RKO (cell line): ENCODE measurements around the gene SHF.
A peak's percentile ranks its signal among the peaks of the same experiment; 100 is the strongest.

ENCODE experiments used
- DNase-seq: peaks from one replicate; pipeline ENCODE4 v3.0.0-alpha.2; 2016; ENCODE audit warnings: low spot score

The SHF gene

DNA sequence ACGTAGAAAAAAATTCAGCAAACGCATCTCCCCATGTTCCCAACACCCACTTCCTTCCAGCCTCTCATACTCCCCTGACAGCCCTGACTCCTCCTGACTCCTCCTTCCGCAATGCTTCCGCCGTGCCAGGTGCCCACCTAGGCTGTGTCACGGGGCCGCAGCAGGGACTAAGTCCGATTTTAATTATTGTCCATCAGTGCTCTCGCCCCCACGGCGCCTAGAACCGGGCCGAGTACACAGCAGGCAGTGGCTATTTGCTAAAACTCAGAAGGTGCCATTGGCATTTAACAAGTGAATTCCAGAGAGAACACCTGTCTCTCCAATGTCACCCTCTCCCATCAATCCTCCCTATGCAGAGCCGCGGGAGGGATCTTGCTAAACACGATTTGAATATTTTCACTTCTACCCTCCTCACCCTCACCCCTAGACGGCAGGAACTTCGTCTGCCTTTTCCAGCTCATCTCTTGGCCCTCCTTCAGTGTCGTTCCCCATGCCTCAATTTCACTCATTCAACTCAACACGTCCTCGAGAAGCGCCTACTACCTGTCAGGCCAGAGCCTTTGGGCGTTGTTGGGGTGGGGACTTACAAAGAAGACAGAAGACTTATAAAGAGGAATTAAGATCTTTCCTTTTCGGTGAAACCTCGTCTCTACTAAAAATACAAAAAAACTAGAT lies 11.5 kb upstream of the SHF start:
- DNase-seq: peak; percentile 66

DNA sequence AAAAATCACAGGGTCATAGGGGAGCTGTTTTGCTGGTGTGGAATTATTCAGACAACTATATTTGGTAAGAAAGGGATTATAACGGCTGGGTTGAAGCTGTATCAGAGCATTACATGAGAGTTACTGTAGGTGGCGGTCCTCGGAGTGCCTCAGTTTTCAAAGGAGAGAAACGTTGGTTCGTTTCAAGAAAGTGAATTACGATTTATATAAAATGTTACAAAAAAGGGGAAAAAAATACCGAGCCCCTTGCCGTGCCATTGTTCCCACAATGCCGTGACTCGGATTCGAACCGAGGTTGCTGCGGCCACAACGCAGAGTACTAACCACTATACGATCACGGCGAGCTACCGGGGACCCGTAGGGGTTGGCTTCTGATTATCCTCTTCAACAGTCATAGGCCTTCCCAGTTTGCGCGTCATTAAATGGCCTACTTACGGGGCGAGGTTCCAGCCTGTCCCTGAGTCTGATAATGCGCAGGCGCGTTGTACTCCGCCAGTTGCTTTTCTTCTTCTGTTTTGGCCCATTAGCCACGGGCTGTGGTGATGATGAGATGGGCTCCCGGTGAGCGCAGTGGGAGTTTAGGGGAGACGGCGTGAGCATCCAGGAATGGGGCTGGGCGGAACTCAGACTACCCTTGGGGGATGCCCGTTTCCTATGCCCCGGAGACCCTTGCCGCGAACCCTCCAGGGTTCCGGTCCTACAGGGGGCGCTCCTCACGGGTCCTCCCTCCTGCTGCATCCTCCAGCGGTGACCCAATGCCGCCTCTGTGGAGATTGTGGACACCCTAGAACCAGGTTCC lies 10.8 kb upstream of the SHF start:
- DNase-seq: peak; percentile 98

DNA sequence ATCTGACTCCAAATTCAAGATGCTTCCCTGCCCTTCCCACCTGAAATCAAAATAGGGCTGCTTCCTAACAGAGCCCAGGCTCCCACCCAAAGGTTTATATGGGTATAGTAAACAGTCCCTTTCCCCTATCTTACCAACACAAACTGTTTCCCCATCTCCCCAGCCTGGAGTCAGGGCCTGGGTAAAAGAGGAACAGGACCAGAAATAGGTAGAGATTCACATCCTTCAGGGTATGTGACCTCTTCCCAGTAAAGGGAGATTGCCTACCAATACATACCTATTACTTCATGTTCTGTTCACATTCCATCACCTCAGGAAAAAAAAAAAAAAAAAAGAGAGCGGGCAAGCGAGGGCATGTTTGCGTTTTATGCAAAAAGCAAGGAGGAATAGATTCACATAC lies 9.7 kb upstream of the SHF start:
- DNase-seq: no peak

DNA sequence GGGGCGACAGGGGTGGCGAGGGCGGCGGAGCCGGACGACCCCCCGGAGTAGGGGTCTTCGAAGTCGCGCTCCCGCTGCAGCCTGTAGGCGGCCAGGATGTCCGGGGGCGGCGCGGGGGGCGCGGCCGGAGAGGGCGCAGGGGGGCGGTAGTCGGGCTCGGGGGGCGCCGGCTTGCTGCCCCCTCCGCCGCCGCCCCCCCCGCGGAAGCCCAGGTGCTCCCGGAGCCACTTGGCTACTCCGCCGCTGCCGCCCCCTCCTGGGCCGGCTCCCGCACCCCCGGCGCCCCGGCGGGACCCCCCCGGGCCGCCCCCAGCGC lies 230 bp downstream of the SHF start:
- DNase-seq: no peak

DNA sequence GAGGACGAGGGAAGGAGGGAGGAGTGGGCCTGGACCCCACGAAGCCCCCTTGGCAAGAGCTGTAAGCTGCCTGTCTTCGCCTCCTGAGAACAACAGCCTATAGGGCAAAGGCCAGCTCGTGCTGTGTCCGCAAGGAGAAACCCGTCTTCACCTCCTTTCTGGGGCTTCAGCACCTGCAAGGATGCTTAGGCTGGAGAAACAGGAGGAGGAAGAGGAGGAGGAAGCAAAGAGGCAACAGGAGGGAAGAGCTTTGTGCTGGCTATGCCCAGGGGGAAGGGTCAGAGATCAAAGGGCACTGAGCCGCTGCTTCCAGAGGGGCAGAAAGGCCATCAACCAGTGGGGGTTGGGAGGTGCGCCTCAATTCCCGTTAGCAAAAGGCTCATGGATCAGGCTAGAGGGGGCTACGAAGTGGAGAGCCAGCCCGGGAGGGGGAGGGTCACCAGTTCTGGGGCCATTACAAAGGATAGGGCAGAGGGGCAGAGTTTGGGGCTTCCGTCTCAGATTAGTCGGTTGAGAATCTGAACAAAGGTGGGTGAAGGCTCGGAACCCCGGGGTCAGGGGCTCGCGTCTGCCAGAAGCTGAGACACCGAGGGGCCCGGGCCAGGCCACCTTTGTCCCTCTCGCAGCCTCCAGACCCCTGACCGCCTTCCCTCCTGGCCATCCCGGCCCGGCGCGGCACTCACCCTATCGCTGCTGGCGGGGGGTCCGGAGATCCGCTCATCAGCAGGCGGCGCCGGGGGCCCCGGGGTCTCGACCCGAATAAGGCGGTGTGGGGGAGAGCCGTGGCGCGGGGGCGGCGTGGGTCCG lies 792 bp downstream of the SHF start:
- DNase-seq: no peak

GRCh38 chr15:45185903-45186770 lies 1.6 kb downstream of the SHF start:
- no peak for DNase-seq

DNA sequence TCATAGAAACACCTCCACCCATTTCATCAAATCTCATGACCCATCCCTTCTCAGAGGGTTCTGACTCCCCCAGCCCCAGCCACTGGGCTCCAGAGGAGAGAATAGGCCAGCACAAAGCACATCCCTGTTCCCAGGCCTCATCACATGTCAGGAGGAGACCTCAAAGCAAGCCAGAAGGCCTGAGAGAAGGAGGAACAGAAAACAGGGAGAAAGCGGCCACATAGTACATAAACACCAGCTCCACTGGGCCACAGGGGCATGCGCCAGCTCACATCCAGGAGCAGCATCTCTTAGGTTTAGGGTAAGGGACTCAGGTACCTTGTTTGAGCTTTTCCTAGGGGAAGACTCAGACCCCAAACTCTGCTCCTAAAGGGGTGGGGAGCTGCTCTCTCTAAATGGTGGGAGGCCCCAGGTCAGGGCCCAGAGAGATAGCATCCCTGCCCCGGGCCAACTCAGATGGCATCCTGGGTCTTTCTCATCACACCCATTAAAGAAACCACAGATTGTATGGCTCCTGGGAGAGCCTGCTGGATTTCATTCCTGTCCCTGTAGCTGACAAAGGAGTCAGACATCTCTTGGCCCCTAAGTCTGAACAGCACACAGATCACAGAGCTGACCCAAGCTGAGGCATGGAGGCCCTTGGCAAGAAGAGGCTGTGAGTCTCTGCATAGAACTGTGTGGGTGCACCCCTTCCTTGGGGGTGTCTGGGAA lies 2.5 kb downstream of the SHF start:
- no peak for DNase-seq

GRCh38 chr15:45184562-45185041 lies 3.2 kb downstream of the SHF start:
- DNase-seq: no peak

- DNase-seq: no peak
Observed at GRCh38 chr15:45183511-45183910, 4.3 kb downstream of the SHF start.

- DNase-seq: no peak
Observed at GRCh38 chr15:45182996-45183395, 4.8 kb downstream of the SHF start.

- DNase-seq: no peak
Observed at GRCh38 chr15:45181491-45182285, 6.1 kb downstream of the SHF start.

DNA sequence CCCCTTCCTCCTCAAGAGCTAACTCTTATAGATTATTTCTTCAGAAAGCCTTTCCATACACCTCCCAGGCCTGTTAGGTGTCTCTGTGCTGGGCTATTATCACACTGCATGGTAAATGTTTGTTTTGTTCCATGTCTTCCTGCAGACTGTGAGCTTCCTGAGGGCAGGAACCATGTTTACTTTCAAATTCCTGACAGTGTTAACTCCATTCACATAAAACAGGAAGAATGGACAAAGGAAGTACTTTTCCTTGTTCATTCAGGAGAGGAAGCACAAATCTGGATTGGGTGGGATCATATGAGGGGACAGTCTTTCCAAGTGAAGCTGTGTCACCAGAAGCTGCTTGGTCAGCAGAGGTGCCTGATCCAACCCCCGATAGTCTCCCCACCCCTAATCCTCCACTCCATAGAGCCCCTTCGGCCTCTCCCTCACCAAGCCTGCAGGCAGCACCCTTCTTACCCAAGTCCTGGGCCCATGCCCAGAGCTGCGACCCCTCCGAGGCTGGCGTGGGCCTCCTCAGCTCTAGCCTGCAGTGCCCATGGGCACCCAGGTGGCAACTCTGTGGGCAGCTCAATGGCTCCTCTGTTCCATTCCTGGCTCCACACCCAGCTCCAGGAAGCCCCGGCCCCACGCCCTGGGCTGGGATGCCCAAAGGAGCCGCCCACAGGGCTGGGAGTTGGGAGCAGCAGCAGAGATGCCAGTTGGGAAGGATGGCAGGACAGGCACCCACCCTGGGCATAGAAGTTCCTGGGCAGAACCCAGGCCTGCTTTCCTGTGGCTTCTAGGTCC lies 6.9 kb downstream of the SHF start:
- no peak for DNase-seq

GRCh38 chr15:45180201-45180600 lies 7.6 kb downstream of the SHF start:
- no peak for DNase-seq

DNA sequence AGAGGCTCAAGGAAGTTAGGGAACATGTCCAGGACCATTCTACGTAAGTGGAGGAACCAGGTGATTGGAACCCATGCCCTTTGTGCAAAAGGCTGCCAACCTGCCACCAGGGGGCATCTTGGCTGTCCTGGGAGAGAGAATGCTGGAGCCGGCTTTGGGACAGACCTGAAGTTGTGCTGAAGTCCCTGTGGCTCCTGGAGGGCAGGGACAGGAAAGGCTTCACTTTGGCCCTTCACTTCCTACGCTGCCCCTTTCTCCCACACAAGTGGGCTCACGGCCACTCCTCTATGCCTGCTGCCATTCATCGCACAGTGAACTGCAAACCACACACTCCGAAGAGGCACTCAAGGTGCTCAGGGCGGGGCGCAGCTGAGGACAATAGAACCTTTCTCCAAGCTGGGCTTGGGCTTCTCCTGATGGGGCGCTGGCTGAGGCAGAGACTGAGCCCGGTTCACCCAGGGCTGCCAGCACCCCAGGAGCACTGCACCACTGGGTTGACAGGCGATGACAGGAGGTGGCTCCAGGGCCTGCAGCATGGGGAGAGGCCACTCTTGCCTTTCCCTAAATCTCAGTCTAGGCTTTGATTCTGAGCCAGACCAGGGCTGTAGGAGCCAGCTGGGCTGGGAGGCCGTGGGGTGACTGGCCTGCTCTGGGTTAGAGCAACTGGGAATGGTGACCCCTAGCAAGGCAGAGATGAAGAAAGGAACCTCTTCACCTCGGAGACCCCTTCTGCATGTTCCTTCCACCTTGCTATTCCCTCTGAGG lies 8.4 kb downstream of the SHF start:
- no peak for DNase-seq

DNA sequence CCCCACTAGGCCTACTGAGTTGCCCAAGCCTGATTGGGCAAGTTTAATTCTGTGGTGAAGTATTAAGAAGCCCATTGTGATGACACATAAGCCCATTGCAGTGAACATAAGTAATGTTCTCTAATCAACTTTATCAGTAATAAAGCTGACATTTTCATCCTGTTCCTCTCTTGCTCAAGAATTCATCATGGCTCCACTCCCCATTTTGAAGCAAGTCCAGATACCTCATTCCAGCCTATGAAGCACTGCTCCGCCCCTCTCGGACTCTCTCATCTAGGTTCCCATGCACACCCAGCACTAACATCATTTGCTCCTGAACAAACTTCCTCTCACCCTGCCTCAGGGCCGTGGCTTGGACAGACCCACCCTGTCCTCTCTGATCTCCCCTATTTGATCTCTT lies 10.5 kb downstream of the SHF start:
- DNase-seq: no peak

GRCh38 chr15:45174577-45174976 lies 13.2 kb downstream of the SHF start:
- no peak for DNase-seq

- DNase-seq: no peak
Observed at GRCh38 chr15:45174069-45174468, 13.7 kb downstream of the SHF start.

GRCh38 chr15:45171912-45172311 lies 15.9 kb downstream of the SHF start:
- no peak for DNase-seq
